Ishikawa (cell line): ENCODE data around the gene TRIO.

Experiments
- CEBPB ChIP-seq: IDR thresholded peaks from 2 replicates; pipeline ENCODE4 v1.6.1; 2012
- CREB1 ChIP-seq: IDR thresholded peaks from 2 replicates; pipeline ENCODE4 v1.6.1; 2012; ENCODE audit warnings: low read depth
- EGR1 ChIP-seq: IDR thresholded peaks from 2 replicates; pipeline ENCODE4 v1.6.1; 2012
- EP300 ChIP-seq: IDR thresholded peaks from 2 replicates; pipeline ENCODE4 v1.6.1; 2012; ENCODE audit warnings: borderline replicate concordance
- FOXM1 ChIP-seq: IDR thresholded peaks from 2 replicates; pipeline ENCODE4 v1.6.1; 2012; ENCODE audit warnings: low read depth, borderline replicate concordance
- NFIC ChIP-seq: IDR thresholded peaks from 2 replicates; pipeline ENCODE4 v1.6.1; 2012
- RAD21 ChIP-seq: IDR thresholded peaks from 2 replicates; pipeline ENCODE4 v1.6.1; 2012; ENCODE audit warnings: low read depth
- TAF1 ChIP-seq: IDR thresholded peaks from 2 replicates; pipeline ENCODE4 v1.6.1; 2012; ENCODE audit warnings: low read depth, mild to moderate bottlenecking
- TCF12 ChIP-seq: IDR thresholded peaks from 2 replicates; pipeline ENCODE4 v1.6.1; 2012; ENCODE audit warnings: low read depth
- TEAD4 ChIP-seq: IDR thresholded peaks from 2 replicates; pipeline ENCODE4 v1.6.1; 2012
- YY1 ChIP-seq: IDR thresholded peaks from 2 replicates; pipeline ENCODE4 v1.6.1; 2012; ENCODE audit warnings: low read depth
- ZBTB7A ChIP-seq: IDR thresholded peaks from 2 replicates; pipeline ENCODE4 v1.6.1; 2012; ENCODE audit warnings: low read depth
- TF ChIP-seq, protein P1 (sequence below): IDR thresholded peaks from 2 replicates; pipeline ENCODE4 v1.6.1; 2012
- TF ChIP-seq, protein P2 (sequence below): IDR thresholded peaks from 2 replicates; pipeline ENCODE4 v1.6.1; 2012
- TF ChIP-seq, protein P3 (sequence below): IDR thresholded peaks from 2 replicates; pipeline ENCODE4 v1.6.1; 2012; ENCODE audit warnings: low read depth, mild to moderate bottlenecking

The TRIO gene

DNA sequence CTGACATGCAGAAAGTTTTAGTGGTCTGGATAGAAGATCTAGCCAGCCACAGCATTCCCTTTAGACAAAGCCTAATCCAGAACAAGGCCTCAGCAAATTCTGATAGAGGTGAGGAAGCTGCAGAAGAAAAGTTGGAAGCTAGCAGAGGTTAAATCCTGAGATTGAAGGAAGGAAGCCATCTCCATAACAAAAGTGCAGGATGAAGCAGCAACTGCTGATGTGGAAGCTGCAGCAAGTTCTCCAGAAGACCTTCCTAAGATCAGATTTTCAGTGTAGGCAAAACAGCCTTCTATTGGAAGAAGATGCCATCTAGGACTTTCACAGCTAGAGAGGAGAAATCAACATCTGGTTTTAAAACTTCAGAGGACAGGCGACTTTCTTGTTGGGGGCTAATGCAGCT lies 77.5 kb downstream of the TRIO start:
- TF ChIP-seq EP300 (no peak), RAD21 (no peak), EGR1 (no peak), CREB1 (no peak), TEAD4 (no peak), YY1 (no peak), ZBTB7A (no peak), TAF1 (no peak)
- TF ChIP-seq, protein P1, sequence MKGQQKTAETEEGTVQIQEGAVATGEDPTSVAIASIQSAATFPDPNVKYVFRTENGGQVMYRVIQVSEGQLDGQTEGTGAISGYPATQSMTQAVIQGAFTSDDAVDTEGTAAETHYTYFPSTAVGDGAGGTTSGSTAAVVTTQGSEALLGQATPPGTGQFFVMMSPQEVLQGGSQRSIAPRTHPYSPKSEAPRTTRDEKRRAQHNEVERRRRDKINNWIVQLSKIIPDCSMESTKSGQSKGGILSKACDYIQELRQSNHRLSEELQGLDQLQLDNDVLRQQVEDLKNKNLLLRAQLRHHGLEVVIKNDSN, result no peak
- TF ChIP-seq, protein P2, sequence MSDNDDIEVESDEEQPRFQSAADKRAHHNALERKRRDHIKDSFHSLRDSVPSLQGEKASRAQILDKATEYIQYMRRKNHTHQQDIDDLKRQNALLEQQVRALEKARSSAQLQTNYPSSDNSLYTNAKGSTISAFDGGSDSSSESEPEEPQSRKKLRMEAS, result no peak
- TF ChIP-seq, protein P3, sequence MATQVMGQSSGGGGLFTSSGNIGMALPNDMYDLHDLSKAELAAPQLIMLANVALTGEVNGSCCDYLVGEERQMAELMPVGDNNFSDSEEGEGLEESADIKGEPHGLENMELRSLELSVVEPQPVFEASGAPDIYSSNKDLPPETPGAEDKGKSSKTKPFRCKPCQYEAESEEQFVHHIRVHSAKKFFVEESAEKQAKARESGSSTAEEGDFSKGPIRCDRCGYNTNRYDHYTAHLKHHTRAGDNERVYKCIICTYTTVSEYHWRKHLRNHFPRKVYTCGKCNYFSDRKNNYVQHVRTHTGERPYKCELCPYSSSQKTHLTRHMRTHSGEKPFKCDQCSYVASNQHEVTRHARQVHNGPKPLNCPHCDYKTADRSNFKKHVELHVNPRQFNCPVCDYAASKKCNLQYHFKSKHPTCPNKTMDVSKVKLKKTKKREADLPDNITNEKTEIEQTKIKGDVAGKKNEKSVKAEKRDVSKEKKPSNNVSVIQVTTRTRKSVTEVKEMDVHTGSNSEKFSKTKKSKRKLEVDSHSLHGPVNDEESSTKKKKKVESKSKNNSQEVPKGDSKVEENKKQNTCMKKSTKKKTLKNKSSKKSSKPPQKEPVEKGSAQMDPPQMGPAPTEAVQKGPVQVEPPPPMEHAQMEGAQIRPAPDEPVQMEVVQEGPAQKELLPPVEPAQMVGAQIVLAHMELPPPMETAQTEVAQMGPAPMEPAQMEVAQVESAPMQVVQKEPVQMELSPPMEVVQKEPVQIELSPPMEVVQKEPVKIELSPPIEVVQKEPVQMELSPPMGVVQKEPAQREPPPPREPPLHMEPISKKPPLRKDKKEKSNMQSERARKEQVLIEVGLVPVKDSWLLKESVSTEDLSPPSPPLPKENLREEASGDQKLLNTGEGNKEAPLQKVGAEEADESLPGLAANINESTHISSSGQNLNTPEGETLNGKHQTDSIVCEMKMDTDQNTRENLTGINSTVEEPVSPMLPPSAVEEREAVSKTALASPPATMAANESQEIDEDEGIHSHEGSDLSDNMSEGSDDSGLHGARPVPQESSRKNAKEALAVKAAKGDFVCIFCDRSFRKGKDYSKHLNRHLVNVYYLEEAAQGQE, result no peak

DNA sequence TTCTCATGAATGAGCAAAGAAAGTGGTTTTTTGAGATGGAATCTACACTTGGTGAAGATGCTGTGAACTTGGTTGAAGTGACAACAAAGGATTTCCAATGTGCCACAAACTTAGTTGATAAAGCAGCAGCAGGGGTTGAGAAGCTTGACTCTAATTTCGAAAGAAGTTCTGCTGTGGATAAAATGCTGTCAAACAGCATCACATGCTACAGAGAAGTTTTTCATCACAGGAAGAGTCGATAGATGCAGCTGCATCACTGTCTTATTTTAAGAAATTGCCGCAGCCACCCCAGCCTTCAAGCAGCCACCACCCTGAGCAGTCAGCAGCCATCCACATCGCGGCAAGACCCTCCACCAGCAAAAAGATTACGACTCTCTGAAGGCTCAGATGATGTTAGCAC lies 78.6 kb downstream of the TRIO start:
- TF ChIP-seq CEBPB (no peak), RAD21 (no peak), CREB1 (no peak), FOXM1 (no peak), TAF1 (no peak), TCF12 (no peak), TEAD4 (no peak), ZBTB7A (no peak), EP300 (no peak), EGR1 (no peak), YY1 (no peak), NFIC (no peak)
- TF ChIP-seq, protein P3, result no peak
- TF ChIP-seq, protein P2, result no peak
- TF ChIP-seq, protein P1, result no peak

DNA sequence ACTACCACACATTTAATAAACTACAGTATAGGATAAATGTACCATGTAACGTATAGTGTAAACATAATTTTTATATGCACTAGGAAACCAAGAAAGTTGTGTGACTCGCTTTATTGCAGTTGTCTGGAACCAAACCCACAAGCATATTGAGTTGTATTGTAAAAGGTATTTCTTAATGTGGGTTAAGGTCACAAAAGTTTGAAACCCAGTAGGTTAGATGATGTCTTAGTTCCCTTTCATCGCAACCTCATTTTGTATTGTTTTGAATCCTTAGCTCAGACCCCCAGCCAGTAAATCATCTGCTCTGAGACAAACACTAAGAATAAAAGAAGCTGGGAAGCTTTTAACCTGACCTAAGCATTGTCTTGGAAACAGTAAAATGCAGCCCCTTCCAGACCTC lies 79.1 kb downstream of the TRIO start:
- TF ChIP-seq TEAD4 (no peak), TCF12 (no peak), RAD21 (no peak), EGR1 (no peak), FOXM1 (no peak), CEBPB (no peak), NFIC (no peak), CREB1 (no peak), ZBTB7A (no peak), TAF1 (no peak)
- TF ChIP-seq, protein P1, result no peak

DNA sequence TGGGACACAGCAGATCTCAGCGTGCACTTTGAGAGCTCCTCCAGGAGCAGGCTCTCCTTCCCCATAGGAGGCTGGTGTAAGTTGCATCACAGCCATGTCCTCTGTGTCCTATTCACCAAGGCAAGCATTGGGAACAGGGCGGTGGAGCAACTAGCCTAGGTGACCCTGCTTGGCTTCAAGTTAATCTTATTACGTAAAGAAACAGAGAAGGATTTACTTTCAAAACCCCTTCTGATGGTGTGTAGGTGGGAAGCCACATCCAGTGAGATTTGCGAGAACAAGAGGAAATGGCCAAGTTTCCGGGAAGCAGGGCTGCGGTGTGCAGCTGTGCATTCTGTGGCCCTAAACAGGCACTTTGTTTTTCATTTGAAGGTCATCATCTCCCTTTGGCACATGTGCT lies 80.2 kb downstream of the TRIO start:
- TF ChIP-seq YY1 (no peak), CEBPB (no peak), RAD21 (no peak), EP300 (no peak), TAF1 (no peak), FOXM1 (no peak), CREB1 (no peak), TCF12 (no peak), TEAD4 (no peak)
- TF ChIP-seq, protein P1, result no peak
- TF ChIP-seq, protein P2, result no peak

DNA sequence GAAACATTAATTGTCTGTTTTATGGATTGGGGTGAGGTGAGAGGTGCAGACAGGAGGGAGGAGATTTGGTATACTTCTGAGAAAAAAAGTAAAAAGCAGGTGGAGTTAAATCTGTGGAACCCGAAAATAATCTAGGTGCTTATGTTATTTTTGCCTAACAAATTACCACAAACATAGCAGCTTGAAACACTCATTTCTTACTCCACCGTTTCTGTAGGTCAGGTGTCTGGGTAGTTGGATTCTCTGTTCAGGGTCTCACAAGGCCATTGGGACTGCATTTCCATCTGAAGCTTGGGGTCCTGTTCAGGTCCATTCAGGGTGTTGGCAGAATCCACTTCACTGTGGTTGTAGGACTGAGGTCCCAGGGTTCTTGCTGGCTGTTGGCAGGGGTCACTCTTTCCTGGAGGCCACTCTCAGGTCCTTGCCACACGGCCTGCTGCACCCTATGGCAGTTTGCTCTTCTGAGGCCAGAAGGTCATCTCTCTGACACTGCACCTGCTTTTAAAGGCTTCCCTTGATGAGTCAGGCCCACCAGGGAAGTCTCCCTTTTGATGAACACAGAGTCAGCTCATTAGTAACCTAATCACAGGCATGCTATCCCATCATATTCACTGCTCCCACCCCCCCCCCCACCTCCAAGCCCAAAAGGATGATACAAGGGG lies 82.2 kb downstream of the TRIO start:
- TF ChIP-seq TCF12 (no peak), YY1 (no peak), ZBTB7A (no peak), TAF1 (no peak), RAD21 (no peak), EGR1 (no peak), EP300 (no peak), CREB1 (no peak)
- TF ChIP-seq, protein P1, result no peak
- TF ChIP-seq, protein P3, result no peak
